HT1080 (cell line): ENCODE measurements around the gene RNF130. TPM values are rescaled to one million over a fixed set of nuclear protein-coding genes. Genes with fewer than 3 reads are reported as not detected.
"Not testable (repeated sequence)": the region's sequence is repeated elsewhere in the genome, so short reads cannot be mapped to it uniquely, and the experiment has no call there.

Source experiments
- DNase-seq: peaks from one replicate; pipeline ENCODE4 v3.0.0-alpha.2; 2015; ENCODE audit warnings: low read depth
- total RNA-seq: library from RNA; depleted of rRNA; stranded (reverse); fragments of >200 nt; shearing (Covaris generic); gene quantifications from 2 replicates; pipeline ENCODE4 v1.2.3, GENCODE V29; 2014

The RNF130 gene
- total RNA-seq, 1 experiment from 2014 or later: 43.4 TPM

GRCh38 chr5:180021900-180022299 lies 49.7 kb downstream of the RNF130 start:
- DNase-seq: no peak

- no peak for DNase-seq
These were observed 51.4 kb downstream of the RNF130 start for GRCh38 chr5:180020176-180020575.

GRCh38 chr5:180018347-180019060 lies 53.1 kb downstream of the RNF130 start:
- DNase-seq: no peak

DNA sequence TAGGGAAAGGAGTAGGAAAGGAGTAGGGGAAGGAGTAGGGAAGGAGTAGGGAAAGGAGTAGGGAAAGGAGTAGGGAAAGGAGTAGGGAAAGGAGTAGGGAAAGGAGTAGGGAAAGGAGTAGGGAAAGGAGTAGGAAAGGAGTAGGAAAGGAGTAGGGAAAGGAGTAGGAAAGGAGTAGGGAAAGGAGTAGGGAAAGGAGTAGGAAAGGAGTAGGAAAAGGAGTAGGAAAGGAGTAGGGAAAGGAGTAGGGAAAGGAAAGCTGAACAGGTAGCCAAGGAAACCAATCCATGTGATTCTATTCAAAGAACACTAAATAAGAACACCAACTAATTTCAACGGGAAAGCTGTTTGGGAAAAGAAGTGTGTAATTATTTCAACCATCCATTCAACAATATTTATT lies 56.0 kb downstream of the RNF130 start:
- not testable (repeated sequence) for DNase-seq

DNA sequence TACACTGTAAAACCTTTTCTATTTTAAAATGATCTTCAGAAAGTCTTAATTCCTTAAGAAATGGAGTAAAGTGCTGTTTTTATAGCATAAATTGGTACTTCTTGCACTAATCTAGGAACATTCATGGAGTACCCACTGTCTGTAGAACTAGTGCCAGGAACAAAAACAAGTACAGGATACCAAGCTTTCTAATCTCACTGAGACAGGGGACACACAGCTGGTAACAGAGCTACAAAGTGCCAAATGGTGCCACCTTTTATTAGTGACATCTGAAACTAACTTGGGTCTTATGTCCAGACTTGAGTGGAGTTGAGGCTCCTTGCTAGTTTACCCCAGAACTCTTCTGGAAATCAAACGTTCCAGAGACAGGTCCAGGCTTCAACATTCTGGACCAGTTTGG lies 57.9 kb downstream of the RNF130 start:
- no peak for DNase-seq

GRCh38 chr5:180012316-180012715 lies 59.2 kb downstream of the RNF130 start:
- no peak for DNase-seq

DNA sequence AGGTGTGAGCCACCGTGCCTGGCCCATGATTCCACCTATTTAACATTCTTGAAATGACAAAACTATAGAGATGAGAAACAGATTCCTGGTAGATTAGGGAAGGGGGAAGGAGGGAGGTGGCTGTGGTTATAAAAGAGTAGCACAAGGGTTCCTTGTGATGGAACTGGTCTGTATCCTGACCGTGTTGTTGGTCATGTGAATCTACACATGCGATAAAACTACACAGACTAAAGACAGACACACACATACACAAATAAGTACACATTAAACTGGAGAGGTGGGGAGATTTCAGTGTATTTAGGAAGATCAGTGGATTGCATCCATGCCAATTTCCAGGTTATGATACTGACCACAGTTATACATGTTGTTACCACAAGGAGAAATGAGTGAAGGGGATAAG lies 60.9 kb downstream of the RNF130 start:
- no peak for DNase-seq

DNA sequence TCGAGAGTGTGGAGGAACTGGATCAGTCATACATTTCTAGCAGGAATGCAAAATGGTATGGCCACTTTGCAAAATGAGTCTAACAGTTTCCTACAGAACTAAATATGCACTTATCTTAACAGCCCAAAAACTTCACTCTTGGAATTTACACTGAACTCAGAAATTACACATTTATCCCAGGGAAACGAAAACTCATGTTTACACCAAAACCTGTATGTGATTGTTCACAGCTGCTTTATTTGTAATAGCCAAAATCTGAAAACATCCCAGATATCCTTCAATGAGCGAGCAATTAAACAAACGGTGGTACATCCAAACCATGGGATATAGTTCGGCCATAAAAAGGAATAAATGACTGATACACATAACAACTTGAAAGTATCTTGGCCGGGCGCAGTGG lies 62.0 kb downstream of the RNF130 start:
- no peak for DNase-seq

DNA sequence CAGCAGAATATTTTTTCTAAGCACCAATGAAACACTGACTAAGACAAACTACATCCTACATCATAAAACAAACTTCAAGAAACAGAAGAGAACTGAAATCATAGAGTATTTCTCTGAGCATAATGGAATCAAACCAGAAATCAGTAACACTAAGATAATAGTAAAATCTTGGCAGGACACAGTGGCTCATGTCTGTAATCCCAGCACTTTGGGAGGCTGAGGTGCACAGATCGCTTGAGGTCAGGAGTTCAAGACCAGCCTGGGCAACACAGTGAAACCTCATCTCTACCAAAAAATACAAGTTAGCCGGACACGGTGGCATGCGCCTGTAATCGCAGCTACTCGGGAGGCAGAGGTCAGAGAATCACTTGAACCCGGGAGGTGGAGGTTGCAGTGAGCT lies 63.1 kb downstream of the RNF130 start:
- DNase-seq: no peak

DNA sequence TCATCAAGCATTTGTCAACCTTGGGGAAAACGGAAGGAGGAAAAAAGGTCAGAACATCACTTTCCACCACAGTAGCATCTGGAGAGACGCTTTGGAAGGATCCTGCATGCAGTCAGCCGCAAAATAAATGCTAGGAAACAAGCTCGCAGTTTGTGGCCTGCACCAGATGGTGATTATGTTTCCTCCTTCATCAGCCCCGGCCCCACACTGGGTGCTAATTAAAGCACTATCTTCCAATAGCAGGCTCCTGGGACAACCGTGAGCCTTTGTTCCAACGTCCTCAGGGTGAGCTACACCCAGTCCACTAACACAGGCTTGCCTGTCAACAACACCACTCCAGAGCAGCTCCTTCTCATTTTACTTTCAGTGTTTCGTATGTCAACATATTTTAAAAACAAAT lies 64.0 kb downstream of the RNF130 start:
- DNase-seq: no peak

DNA sequence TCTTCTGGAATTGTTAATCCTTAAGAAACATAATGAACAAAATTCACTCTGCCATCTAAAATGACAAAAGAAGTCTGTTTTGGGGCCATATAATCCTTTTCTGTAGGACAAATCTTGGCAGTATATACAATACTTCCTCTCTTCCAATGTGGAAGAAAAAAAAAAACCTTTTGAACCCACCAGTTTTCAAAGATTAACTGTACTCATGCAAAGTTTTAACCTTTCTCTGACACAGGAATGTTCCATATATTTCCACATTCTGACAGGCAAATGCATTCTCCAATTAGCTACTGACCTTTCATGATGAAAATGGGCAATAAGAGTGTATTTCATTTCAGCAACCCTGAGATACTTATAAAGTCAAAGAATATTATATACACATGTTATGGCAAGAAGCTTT lies 65.4 kb downstream of the RNF130 start:
- DNase-seq: no peak

- DNase-seq: no peak
These were observed 68.4 kb downstream of the RNF130 start for GRCh38 chr5:180003127-180003526.

DNA sequence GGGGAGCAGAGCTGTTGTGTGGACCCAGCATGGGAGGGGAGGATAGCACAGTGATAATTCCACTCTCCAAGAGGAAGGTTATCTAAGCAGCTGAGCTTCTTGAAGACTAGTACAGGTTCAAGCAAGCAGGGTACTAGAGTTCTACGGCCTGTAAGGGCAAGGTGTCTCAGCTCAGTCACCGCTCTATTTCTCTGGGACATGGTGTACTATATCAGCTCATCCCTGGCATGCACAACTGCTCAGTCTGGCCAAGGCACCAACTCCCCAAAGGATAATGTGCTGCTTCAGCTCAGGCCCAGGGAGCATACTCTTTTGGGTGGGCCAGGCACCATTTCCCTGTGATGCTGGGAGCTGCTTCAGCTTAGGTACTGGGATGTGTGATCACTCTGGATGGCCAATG lies 69.8 kb downstream of the RNF130 start:
- no peak for DNase-seq

DNA sequence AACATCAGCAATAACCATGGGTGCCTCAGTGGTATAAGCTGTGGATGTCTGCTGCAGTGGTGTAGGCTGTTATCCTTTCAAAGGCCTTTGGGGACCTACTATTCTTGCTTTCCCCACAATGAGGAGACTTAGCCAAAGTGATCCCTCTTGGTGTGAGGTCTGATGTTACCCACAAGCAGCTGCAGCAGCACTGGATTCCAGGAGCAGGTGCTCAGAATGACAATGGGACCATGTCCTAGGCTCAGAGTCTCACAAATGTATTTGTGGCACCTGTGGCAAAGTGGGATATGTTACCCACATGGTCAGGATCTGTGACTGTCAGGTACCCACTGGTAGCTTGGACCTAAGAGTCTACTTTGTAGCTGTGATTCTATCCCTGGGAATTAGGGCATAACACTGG lies 70.4 kb downstream of the RNF130 start:
- DNase-seq: no peak

DNA sequence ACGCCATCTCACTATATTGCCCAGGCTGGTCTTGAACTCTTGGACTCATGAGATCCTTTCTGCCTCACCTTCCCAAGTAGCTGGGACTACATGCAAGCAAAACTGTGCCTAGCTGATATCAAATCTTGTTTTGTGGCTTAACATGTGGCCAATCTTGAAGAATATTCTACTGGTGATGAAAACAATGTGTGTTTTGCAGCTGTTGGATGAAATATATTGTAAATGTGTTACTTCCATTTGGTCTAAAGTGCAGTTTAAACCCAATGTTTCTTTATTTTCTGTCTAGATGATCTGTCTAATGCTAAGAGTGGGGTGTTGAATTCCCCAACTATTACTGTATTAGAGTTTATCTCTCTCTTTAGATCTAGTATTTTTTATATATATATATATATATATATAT lies 73.1 kb downstream of the RNF130 start:
- DNase-seq: no peak

GRCh38 chr5:179994583-179995323 lies 76.8 kb downstream of the RNF130 start:
- DNase-seq: no peak

GRCh38 chr5:179992855-179993254 lies 78.7 kb downstream of the RNF130 start:
- DNase-seq: not testable (repeated sequence)

DNA sequence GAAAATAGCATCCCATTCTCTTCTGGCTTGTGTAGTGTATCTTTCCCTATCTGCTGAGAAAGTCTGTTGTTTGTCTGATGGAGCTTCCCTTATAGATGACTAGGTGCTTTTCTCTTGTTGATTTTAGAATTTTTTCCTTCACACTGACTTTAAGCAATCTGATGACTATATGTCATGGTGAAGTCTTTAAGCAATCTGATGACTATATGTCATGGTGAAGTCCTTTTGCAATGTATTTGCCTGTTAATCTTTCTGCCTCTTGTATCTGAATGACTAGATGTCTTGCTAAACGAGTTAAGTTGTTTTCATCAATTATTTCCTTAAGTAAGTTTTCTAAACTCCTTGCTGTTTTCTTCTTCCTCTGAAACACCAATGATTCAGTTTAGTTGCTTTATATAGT lies 80.5 kb downstream of the RNF130 start:
- no peak for DNase-seq

DNA sequence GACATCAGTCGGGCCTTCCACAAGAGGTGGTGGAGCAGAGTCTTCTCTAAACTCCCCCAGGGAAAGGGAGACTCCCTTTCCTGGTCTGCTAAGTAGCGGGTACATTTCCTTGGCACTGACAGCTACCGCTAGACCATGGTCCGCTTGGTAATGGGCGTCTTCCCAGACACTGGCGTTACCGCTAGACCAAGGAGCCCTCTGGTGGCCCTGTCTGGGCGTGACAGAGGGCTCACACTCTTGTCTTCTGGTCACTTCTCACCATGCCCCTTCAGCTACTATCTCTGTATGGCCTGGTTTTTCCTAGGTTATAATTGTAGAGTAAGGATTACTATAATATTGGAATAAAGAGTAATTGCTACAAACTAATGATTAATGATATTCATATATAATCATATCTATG lies 81.0 kb downstream of the RNF130 start:
- not testable (repeated sequence) for DNase-seq

DNA sequence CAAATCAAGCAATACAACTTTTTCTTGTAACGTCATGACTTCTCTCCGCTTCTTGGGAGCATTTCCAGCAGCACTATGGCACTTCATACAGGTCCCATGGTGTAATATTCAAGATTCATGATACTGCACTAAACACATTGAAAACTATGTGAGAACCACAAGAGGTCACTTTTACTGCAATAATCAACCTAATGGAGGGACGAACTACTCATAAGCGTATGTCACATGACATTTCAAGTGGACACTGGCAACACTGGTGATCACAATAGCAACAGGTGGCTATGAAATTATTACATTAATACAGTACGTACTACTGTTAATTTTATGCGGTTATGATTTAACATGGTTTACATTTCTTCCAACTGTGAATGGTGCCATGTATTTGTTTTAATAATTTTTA lies 85.2 kb downstream of the RNF130 start:
- DNase-seq: no peak

- no peak for DNase-seq
These were observed 89.9 kb downstream of the RNF130 start for GRCh38 chr5:179981636-179982035.

DNA sequence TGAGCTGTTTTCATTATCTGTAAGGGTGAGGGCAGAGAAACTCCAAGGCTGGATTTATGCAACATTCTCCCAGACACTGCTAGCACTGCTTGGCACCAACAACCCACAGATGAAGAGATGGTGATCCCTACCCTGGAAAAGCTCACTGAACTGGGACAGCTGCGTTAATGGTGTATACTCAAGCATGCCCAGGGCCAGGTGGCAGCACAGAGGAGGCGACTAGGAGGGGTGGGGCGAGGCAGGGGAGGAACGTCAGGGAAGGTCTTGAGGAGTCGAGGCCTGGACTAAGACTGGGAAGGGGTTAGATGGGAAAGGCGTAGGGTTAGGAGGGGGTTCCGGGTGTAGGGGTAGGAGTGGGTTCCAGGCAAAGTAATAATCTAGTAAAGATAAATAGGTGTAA lies 90.8 kb downstream of the RNF130 start:
- DNase-seq: no peak

- no peak for DNase-seq
These were observed 92.8 kb downstream of the RNF130 start for GRCh38 chr5:179978792-179979191.
